Astrocyte of the spinal cord (primary cell): ENCODE data around the gene CIB2.

Source experiments
- DNase-seq: peaks from one replicate; pipeline ENCODE4 v3.0.0; 2011; ENCODE audit warnings: low read depth, low spot score
- H3K4me3 ChIP-seq: 2 replicates; pipeline ENCODE4 v1.5.1; 2011; ENCODE audit warnings: low read depth, mild to moderate bottlenecking, low read length, moderate library complexity
- in situ Hi-C: cut with HindIII; loops from 2 replicates; pipeline ENCODE4 v1.10.0; 2017; ENCODE audit warnings: low sequenced_read_pairs
- TF ChIP-seq, protein P1 (sequence below): IDR thresholded peaks from 2 replicates; pipeline ENCODE4 v1.5.1; 2012; ENCODE audit warnings: low read depth, mild to moderate bottlenecking, low read length, inconsistent platforms

The CIB2 gene

DNA sequence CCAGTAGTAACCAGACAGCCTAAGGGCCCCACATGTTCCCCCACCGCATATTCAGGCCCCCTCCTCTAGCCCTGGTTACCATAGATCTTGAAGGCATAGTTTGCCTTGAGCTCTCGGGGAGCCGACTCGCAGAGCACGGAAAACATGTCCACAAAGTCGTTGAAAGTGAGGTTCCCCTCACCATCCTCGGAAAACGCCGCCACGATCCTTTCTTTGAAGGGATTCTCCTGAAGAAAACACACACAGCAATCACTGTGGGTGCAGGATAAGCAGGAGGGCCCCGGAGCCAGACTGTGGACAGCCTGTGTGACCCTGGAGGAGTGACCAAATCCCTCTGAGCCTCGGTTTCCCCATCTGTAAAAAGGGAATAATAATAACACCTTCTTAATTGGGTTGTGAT, 22.1 kb downstream of the CIB2 start:
- TF ChIP-seq, protein P1, sequence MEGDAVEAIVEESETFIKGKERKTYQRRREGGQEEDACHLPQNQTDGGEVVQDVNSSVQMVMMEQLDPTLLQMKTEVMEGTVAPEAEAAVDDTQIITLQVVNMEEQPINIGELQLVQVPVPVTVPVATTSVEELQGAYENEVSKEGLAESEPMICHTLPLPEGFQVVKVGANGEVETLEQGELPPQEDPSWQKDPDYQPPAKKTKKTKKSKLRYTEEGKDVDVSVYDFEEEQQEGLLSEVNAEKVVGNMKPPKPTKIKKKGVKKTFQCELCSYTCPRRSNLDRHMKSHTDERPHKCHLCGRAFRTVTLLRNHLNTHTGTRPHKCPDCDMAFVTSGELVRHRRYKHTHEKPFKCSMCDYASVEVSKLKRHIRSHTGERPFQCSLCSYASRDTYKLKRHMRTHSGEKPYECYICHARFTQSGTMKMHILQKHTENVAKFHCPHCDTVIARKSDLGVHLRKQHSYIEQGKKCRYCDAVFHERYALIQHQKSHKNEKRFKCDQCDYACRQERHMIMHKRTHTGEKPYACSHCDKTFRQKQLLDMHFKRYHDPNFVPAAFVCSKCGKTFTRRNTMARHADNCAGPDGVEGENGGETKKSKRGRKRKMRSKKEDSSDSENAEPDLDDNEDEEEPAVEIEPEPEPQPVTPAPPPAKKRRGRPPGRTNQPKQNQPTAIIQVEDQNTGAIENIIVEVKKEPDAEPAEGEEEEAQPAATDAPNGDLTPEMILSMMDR = no peak
- DNase-seq = no peak
- in situ Hi-C loops = no loop called here
- no peak overlapping the region for H3K4me3 ChIP-seq

DNA sequence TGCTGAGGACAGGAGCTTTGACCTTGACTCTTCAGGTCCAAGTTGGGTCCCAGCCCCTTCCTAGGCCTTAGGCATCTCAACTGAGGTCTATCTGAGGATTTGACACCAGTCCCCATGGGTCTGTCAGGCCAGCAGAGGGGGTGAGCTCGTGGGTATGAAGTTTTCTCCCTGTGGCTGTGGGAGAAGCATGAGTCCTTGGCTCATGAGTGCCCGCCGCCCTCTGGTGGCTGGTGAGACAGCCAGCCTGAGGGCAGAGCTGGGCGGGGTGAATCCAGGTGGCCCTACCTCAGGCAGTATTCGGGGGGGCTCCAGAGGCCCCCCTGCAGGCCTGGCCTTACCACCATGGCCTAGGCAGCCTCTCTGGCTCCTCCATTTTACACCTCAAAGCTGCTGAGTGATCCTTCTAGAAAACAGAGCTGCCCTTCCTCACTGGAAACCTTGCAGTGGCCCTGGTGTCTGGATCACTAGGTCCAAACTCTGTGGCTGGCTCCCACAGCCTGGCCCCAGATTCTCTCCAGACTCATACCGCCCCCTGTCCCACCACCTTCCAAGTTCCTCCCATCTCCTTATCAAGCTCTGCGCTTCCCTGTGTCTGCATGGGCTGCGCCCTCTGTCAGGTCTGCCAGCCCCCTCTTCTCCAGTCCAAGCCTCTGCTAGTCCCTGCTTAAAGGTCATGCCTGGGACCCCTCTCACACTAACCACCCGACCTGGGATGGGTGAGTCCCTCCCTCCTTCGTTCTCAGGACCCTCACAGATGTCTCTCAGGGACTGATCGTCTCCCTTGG, 22.8 kb downstream of the CIB2 start:
- H3K4me3 ChIP-seq = no peak overlapping the region
- TF ChIP-seq, protein P1 = peak; percentile 97
- in situ Hi-C loops = no loop called here
- peak; percentile 83 for DNase-seq

DNA sequence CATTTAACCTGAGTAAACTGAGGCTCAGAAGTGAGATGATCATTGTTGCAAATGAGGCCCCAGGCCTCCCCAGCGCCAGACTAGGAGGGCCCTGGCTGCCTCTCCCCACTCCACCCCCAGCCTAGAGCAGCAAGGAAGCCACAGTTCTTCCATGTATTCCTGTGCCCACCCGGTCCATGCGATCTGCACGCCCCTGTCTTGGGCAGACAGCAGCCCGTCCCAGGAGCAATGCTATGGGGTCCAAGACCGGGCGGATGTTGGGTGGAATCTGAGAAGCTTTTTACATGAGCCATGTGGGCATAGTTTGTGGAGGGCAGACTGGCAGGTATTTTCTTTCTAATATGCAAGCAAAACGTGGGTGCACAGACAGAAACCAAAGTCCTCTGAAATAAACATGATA, 23.8 kb downstream of the CIB2 start:
- H3K4me3 ChIP-seq = no peak overlapping the region
- in situ Hi-C loops = no loop called here
- TF ChIP-seq, protein P1 = no peak
- no peak for DNase-seq

DNA sequence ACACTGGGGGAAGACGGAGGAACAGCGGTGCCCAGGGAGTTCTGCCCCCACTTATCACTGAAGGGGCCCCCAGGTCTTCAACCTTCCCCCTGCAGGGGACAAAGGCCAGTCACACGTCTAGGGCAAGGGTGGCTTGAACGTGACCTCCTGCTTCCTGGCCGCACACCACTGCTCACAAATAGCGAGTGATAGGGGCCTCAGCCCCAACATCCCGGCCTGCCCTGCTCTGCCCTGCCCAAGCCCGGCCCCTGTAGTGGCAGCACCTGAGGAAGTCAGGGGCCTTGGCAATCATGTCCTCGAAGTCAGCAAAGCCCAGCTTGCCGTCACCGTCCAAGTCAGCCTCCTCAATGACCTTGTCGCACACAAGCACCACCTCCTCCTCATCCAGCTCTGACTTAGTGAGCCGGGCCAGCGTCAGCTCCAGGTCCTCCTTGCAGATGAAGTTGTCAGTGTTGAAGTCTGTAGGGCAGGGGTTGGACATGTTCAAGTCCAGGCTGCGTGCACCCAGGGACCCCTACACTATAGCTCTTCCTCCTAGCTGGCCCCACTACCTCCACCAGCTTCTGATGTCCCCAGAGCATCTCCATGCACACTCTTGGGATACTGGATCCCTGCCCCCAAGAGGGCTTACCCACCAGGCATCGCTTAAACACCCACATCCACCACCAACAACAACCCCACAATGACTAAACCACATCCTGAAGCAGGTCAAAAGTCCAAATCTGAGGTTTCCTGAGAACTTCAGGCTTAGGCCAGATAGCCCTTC, 25.6 kb downstream of the CIB2 start:
- TF ChIP-seq, protein P1 = no peak
- no peak overlapping the region for H3K4me3 ChIP-seq
- in situ Hi-C loops = no loop called here
- DNase-seq = no peak

DNA sequence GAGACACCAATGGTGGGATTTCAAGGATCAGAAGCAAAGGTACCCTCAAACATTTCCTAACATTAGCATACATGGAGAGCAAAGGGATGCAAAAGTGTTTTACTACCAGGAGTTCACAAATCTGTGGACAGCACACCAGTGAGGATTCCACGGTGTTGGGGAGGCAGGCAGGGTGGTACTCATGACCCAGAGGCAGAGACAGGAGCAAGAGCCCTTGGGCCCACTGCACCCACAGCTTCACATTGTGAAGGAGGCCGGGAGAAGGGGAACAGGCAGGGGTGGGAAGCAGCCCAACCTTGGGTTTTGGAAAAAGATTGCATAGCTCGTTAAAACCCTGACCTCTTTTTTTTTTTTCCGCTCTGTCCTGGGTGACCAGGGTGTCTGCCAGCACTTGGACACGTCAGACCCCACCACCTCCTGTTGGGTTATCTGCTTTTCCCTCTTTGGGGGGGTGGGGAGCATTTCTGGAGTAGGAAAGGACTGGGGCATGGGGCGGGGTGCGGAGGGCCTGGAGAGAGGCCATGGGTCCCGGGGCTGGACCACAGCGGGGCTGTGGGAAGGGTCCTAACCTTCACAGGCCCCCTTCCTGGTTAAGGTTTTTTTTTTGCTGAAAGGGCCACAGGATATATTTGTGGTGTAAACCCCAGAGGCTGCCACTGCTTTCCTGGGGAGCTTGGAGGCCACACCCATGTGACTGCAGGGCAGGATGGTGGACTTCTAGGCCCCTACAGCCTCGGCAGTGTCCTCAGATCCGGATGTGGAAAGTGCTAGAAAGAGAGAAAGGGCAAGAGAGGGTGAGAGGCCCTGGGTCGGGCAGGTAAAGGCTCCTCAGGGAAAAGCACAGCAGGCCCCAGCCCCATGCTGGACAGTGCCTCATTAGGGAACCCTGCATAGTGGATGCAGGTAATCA, 26.4 kb downstream of the CIB2 start:
- in situ Hi-C loops = no loop called here
- TF ChIP-seq, protein P1 = no peak
- no peak overlapping the region for H3K4me3 ChIP-seq

DNA sequence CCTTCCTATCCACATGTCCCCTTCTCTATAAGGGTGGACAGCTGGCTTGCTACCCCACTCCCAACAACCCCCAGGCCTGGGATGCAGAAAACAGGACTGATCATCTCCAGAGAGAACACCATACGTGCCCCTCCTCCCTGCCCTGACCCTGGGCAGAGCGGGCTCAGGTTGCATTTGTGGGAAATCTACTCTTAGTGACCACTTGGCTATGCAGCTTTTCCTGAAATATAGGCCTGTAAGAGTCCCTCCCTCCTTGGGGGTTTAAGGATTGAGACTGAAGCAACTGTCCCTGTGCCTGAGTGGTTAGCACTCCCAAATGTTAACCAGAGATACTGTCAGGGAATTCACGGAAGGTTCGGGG, 27.1 kb downstream of the CIB2 start:
- DNase-seq = no peak
- in situ Hi-C loops = no loop called here
- TF ChIP-seq, protein P1 = no peak
- no peak overlapping the region for H3K4me3 ChIP-seq

More for the DNA sequence above, 26.4 kb downstream of the CIB2 start:
- DNase-seq = no peak
